Progenitor cell of endocrine pancreas (in vitro differentiated cells): Measurements from ENCODE around the gene PAPOLG. TPM values are rescaled to one million over a fixed set of nuclear protein-coding genes. Genes with fewer than 3 reads are reported as not detected.

ENCODE experiments used
- DNase-seq: peaks from one replicate; pipeline ENCODE4 v3.0.0; 2021; ENCODE audit warnings: low spot score; ENCODE audit not compliant: unreplicated experiment
- H3K27ac Mint-ChIP-seq: 2 replicates; pipeline ENCODE4 v1.8.0; 2021; ENCODE audit warnings: mild to moderate bottlenecking, moderate library complexity, mixed read lengths
- H3K27me3 Mint-ChIP-seq: 2 replicates; pipeline ENCODE4 v1.8.0; 2021; ENCODE audit warnings: mixed read lengths
- H3K36me3 Mint-ChIP-seq: 2 replicates; pipeline ENCODE4 v1.8.0; 2022; ENCODE audit warnings: mixed read lengths; ENCODE audit not compliant: insufficient read depth
- H3K4me1 Mint-ChIP-seq: 2 replicates; pipeline ENCODE4 v1.8.0; 2021; ENCODE audit warnings: low read depth, mixed read lengths
- H3K4me3 Mint-ChIP-seq: 2 replicates; pipeline ENCODE4 v1.8.0; 2021; ENCODE audit warnings: low read depth, mild to moderate bottlenecking, moderate library complexity, mixed read lengths
- H3K9me3 Mint-ChIP-seq: 2 replicates; pipeline ENCODE4 v1.8.0; 2021; ENCODE audit warnings: low read depth, mixed read lengths
- total RNA-seq: library from RNA; stranded (reverse); gene quantifications from 2 replicates; pipeline ENCODE4 v1.2.1, GENCODE V29; 2021
- TF ChIP-seq, protein P1 (sequence below): fragments of 200-600 bp; sonication (generic); IDR thresholded peaks from one replicate; pipeline ENCODE4 v1.5.0; 2021; ENCODE audit warnings: antibody characterized with exemption, mild to moderate bottlenecking; ENCODE audit not compliant: unreplicated experiment

Gene PAPOLG
- total RNA-seq, 1 donor from 2014 or later = 31.8 TPM

GRCh38 chr2:60738679-60739078 is 17.4 kb upstream of the PAPOLG start:
- Mint-ChIP-seq H3K36me3 (no peaks in the 10 kb centered on the region), H3K4me1 (peaks cover 2% of the 10 kb centered on the region), H3K27ac (no peak overlapping the region), H3K27me3 (peaks cover 33% of the 10 kb centered on the region), H3K9me3 (peaks cover 2% of the 10 kb centered on the region), H3K4me3 (no peak overlapping the region)
- no peak for DNase-seq
- TF ChIP-seq, protein P1, sequence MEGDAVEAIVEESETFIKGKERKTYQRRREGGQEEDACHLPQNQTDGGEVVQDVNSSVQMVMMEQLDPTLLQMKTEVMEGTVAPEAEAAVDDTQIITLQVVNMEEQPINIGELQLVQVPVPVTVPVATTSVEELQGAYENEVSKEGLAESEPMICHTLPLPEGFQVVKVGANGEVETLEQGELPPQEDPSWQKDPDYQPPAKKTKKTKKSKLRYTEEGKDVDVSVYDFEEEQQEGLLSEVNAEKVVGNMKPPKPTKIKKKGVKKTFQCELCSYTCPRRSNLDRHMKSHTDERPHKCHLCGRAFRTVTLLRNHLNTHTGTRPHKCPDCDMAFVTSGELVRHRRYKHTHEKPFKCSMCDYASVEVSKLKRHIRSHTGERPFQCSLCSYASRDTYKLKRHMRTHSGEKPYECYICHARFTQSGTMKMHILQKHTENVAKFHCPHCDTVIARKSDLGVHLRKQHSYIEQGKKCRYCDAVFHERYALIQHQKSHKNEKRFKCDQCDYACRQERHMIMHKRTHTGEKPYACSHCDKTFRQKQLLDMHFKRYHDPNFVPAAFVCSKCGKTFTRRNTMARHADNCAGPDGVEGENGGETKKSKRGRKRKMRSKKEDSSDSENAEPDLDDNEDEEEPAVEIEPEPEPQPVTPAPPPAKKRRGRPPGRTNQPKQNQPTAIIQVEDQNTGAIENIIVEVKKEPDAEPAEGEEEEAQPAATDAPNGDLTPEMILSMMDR = no peak

GRCh38 chr2:60739156-60739555 is 16.9 kb upstream of the PAPOLG start:
- Mint-ChIP-seq H3K9me3 (peaks cover 2% of the 10 kb centered on the region), H3K36me3 (no peaks in the 10 kb centered on the region), H3K27ac (no peak overlapping the region), H3K4me1 (peaks cover 2% of the 10 kb centered on the region), H3K27me3 (peaks cover 30% of the 10 kb centered on the region), H3K4me3 (no peak overlapping the region)
- TF ChIP-seq, protein P1 = no peak
- no peak for DNase-seq

GRCh38 chr2:60741576-60741975 is 14.5 kb upstream of the PAPOLG start:
- Mint-ChIP-seq H3K9me3 (peaks cover 2% of the 10 kb centered on the region), H3K36me3 (no peaks in the 10 kb centered on the region), H3K4me3 (no peak overlapping the region), H3K27me3 (peaks cover 12% of the 10 kb centered on the region), H3K4me1 (peaks cover 1% of the 10 kb centered on the region), H3K27ac (no peak overlapping the region)
- DNase-seq = no peak
- TF ChIP-seq, protein P1 = no peak

GRCh38 chr2:60742419-60742818 is 13.6 kb upstream of the PAPOLG start:
- TF ChIP-seq, protein P1 = no peak
- Mint-ChIP-seq H3K27ac (no peak overlapping the region), H3K27me3 (peaks cover 9% of the 10 kb centered on the region), H3K9me3 (peaks cover 2% of the 10 kb centered on the region), H3K4me1 (peaks cover 1% of the 10 kb centered on the region), H3K4me3 (no peak overlapping the region), H3K36me3 (no peaks in the 10 kb centered on the region)
- no peak for DNase-seq

DNA sequence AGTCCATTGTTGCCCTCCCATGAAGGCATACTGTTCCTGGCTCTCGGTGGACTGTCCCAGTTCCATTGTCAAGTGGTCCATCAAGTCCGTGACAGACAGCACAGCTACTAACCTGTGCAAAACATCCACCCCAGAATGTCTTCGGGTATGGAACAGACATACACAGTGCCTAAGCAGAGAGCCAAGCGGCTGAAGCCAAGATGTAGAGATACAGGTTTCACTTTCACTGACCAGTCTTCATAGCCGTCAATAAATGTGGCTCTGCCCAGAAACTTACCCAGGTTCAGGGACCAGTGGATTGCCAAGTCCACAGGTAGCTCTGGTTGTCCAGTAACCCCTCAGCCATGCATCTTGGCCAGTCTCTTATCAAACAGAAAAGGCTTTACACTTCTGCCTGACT is 10.7 kb upstream of the PAPOLG start:
- Mint-ChIP-seq H3K27ac (no peak overlapping the region), H3K27me3 (peaks cover 2% of the 10 kb centered on the region), H3K4me1 (peaks cover 1% of the 10 kb centered on the region), H3K4me3 (no peak overlapping the region), H3K9me3 (no peaks in the 10 kb centered on the region), H3K36me3 (no peaks in the 10 kb centered on the region)
- TF ChIP-seq, protein P1 = no peak
- DNase-seq = no peak
